ENCODE measurements around the gene FTSJ3.
"Not testable (repeated sequence)": the region's sequence is repeated elsewhere in the genome, so short reads cannot be mapped to it uniquely, and the experiment has no call there.

DNA sequence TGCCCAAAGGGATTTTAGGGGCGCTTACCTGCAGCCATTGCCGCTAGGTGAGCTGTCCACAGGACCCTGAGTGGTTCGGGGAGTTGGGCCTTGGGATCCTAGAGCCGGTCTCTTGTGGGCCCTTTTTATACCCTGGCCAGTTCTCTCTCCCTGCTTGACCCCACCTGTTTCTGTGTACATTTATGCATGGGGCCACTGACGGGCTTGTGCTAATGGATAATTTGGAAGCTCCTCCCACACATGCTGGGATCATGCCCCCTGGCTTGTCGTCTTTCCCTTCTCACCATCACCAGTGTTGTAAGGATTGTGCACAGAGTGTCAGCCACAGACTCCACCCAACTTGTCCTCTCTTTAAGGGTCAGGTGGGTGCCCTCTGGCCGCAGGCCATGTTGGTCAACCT lies 46.1 kb upstream of the FTSJ3 start, which contains the start of gene CSH2:
- TF ChIP-seq, protein P1, sequence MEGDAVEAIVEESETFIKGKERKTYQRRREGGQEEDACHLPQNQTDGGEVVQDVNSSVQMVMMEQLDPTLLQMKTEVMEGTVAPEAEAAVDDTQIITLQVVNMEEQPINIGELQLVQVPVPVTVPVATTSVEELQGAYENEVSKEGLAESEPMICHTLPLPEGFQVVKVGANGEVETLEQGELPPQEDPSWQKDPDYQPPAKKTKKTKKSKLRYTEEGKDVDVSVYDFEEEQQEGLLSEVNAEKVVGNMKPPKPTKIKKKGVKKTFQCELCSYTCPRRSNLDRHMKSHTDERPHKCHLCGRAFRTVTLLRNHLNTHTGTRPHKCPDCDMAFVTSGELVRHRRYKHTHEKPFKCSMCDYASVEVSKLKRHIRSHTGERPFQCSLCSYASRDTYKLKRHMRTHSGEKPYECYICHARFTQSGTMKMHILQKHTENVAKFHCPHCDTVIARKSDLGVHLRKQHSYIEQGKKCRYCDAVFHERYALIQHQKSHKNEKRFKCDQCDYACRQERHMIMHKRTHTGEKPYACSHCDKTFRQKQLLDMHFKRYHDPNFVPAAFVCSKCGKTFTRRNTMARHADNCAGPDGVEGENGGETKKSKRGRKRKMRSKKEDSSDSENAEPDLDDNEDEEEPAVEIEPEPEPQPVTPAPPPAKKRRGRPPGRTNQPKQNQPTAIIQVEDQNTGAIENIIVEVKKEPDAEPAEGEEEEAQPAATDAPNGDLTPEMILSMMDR (IDR thresholded peaks at IDR 0.05): not testable (repeated sequence)
- not testable (repeated sequence) for TF ChIP-seq POLR2AphosphoS5 (IDR thresholded peaks at IDR 0.05)

Measured in gastroesophageal sphincter (tissue), 3 donors.